ENCODE measurements around the gene TMEM185A.
A peak's percentile ranks its signal among the peaks of the same experiment; 100 is the strongest.
"Not testable (repeated sequence)": the region's sequence is repeated elsewhere in the genome, so short reads cannot be mapped to it uniquely, and the experiment has no call there.

TMEM185A gene

GRCh38 chrX:149631234-149632165, at the start of gene TMEM185A:
TSS of gene TMEM185A (minus strand) at chrX:149631792. CDS start at chrX:149631580, 212 bp downstream.
- Mint-ChIP-seq H3K27me3 (no peaks in the 10 kb centered on the region), H3K4me1 (ENCODE audit: low read depth) (peaks cover 38% of the 10 kb centered on the region), H3K36me3 (ENCODE audit: low read depth) (no peaks in the 10 kb centered on the region), H3K9me3 (no peaks in the 10 kb centered on the region), H3K27ac (peak within 1 kb of the TSS; percentile 78), H3K4me3 (peak within 1 kb of the TSS; percentile 90)

GRCh38 chrX:149681182-149681581, 49.6 kb upstream of the TMEM185A start:
- Mint-ChIP-seq H3K27ac (no peak overlapping the region), H3K4me3 (no peak overlapping the region), H3K4me1 (ENCODE audit: low read depth) (no peaks in the 10 kb centered on the region), H3K36me3 (ENCODE audit: low read depth) (no peaks in the 10 kb centered on the region), H3K27me3 (no peaks in the 10 kb centered on the region), H3K9me3 (no peaks in the 10 kb centered on the region)

- H3K27me3 Mint-ChIP-seq; H3K27ac Mint-ChIP-seq; H3K4me1 Mint-ChIP-seq (ENCODE audit: low read depth); H3K36me3 Mint-ChIP-seq (ENCODE audit: low read depth); H3K9me3 Mint-ChIP-seq; H3K4me3 Mint-ChIP-seq: not testable (repeated sequence)
These were observed 47.6 kb upstream of the TMEM185A start for GRCh38 chrX:149679164-149679678.

GRCh38 chrX:149675554-149675953, 44.0 kb upstream of the TMEM185A start:
- H3K9me3 Mint-ChIP-seq; H3K4me3 Mint-ChIP-seq; H3K27ac Mint-ChIP-seq; H3K4me1 Mint-ChIP-seq (ENCODE audit: low read depth); H3K36me3 Mint-ChIP-seq (ENCODE audit: low read depth); H3K27me3 Mint-ChIP-seq: not testable (repeated sequence)

- H3K36me3 Mint-ChIP-seq (ENCODE audit: low read depth); H3K27me3 Mint-ChIP-seq; H3K4me3 Mint-ChIP-seq; H3K4me1 Mint-ChIP-seq (ENCODE audit: low read depth); H3K9me3 Mint-ChIP-seq; H3K27ac Mint-ChIP-seq: not testable (repeated sequence)
These were observed 43.5 kb upstream of the TMEM185A start for GRCh38 chrX:149675088-149675487.

- not testable (repeated sequence) for H3K9me3 Mint-ChIP-seq; H3K27me3 Mint-ChIP-seq; H3K27ac Mint-ChIP-seq; H3K36me3 Mint-ChIP-seq (ENCODE audit: low read depth); H3K4me1 Mint-ChIP-seq (ENCODE audit: low read depth); H3K4me3 Mint-ChIP-seq
These were observed 29.0 kb upstream of the TMEM185A start for GRCh38 chrX:149660613-149661012.

GRCh38 chrX:149656260-149656884, 24.8 kb upstream of the TMEM185A start:
- H3K4me1 Mint-ChIP-seq (ENCODE audit: low read depth); H3K27ac Mint-ChIP-seq; H3K36me3 Mint-ChIP-seq (ENCODE audit: low read depth); H3K4me3 Mint-ChIP-seq; H3K9me3 Mint-ChIP-seq; H3K27me3 Mint-ChIP-seq: not testable (repeated sequence)

GRCh38 chrX:149652232-149652981, 20.8 kb upstream of the TMEM185A start:
- H3K9me3 Mint-ChIP-seq: no peaks in the 10 kb centered on the region
- no peaks in the 10 kb centered on the region for H3K4me1 Mint-ChIP-seq (ENCODE audit: low read depth)
- peaks cover 3% of the 10 kb centered on the region for H3K27me3 Mint-ChIP-seq
- no peaks in the 10 kb centered on the region for H3K36me3 Mint-ChIP-seq (ENCODE audit: low read depth)
- H3K27ac Mint-ChIP-seq: no peak overlapping the region
- H3K4me3 Mint-ChIP-seq: no peak overlapping the region

GRCh38 chrX:149650162-149650561, 18.6 kb upstream of the TMEM185A start:
- H3K27ac Mint-ChIP-seq: no peak overlapping the region
- H3K4me3 Mint-ChIP-seq: no peak overlapping the region
- H3K4me1 Mint-ChIP-seq (ENCODE audit: low read depth): no peaks in the 10 kb centered on the region
- peaks cover 8% of the 10 kb centered on the region for H3K27me3 Mint-ChIP-seq
- H3K36me3 Mint-ChIP-seq (ENCODE audit: low read depth): no peaks in the 10 kb centered on the region
- H3K9me3 Mint-ChIP-seq: no peaks in the 10 kb centered on the region

- H3K27ac Mint-ChIP-seq: no peak overlapping the region
- H3K36me3 Mint-ChIP-seq (ENCODE audit: low read depth): no peaks in the 10 kb centered on the region
- H3K9me3 Mint-ChIP-seq: no peaks in the 10 kb centered on the region
- H3K27me3 Mint-ChIP-seq: peaks cover 14% of the 10 kb centered on the region
- H3K4me1 Mint-ChIP-seq (ENCODE audit: low read depth): no peaks in the 10 kb centered on the region
- no peak overlapping the region for H3K4me3 Mint-ChIP-seq
These were observed 17.3 kb upstream of the TMEM185A start for GRCh38 chrX:149648932-149649331.

GRCh38 chrX:149647505-149647904, 15.9 kb upstream of the TMEM185A start:
- no peak overlapping the region for H3K4me3 Mint-ChIP-seq
- peaks cover 10% of the 10 kb centered on the region for H3K27me3 Mint-ChIP-seq
- no peaks in the 10 kb centered on the region for H3K4me1 Mint-ChIP-seq (ENCODE audit: low read depth)
- no peaks in the 10 kb centered on the region for H3K36me3 Mint-ChIP-seq (ENCODE audit: low read depth)
- no peaks in the 10 kb centered on the region for H3K9me3 Mint-ChIP-seq
- H3K27ac Mint-ChIP-seq: no peak overlapping the region

GRCh38 chrX:149643496-149643895, 11.9 kb upstream of the TMEM185A start:
- H3K4me1 Mint-ChIP-seq (ENCODE audit: low read depth): no peaks in the 10 kb centered on the region
- H3K27ac Mint-ChIP-seq: no peak overlapping the region
- no peaks in the 10 kb centered on the region for H3K36me3 Mint-ChIP-seq (ENCODE audit: low read depth)
- H3K27me3 Mint-ChIP-seq: peaks cover 10% of the 10 kb centered on the region
- H3K4me3 Mint-ChIP-seq: no peak overlapping the region
- H3K9me3 Mint-ChIP-seq: no peaks in the 10 kb centered on the region

GRCh38 chrX:149641835-149642234, 10.2 kb upstream of the TMEM185A start:
- no peaks in the 10 kb centered on the region for H3K9me3 Mint-ChIP-seq
- no peak overlapping the region for H3K27ac Mint-ChIP-seq
- H3K4me1 Mint-ChIP-seq (ENCODE audit: low read depth): no peaks in the 10 kb centered on the region
- H3K36me3 Mint-ChIP-seq (ENCODE audit: low read depth): no peaks in the 10 kb centered on the region
- H3K4me3 Mint-ChIP-seq: no peak overlapping the region
- peaks cover 13% of the 10 kb centered on the region for H3K27me3 Mint-ChIP-seq

- Mint-ChIP-seq H3K9me3 (no peaks in the 10 kb centered on the region), H3K27me3 (peaks cover 13% of the 10 kb centered on the region), H3K4me1 (ENCODE audit: low read depth) (no peaks in the 10 kb centered on the region), H3K4me3 (no peak overlapping the region), H3K27ac (no peak overlapping the region), H3K36me3 (ENCODE audit: low read depth) (no peaks in the 10 kb centered on the region)
These were observed 9.8 kb upstream of the TMEM185A start for GRCh38 chrX:149641432-149641831.

- H3K9me3 Mint-ChIP-seq: no peaks in the 10 kb centered on the region
- H3K27me3 Mint-ChIP-seq: peaks cover 3% of the 10 kb centered on the region
- H3K4me1 Mint-ChIP-seq (ENCODE audit: low read depth): no peaks in the 10 kb centered on the region
- H3K27ac Mint-ChIP-seq: no peak overlapping the region
- no peak overlapping the region for H3K4me3 Mint-ChIP-seq
- H3K36me3 Mint-ChIP-seq (ENCODE audit: low read depth): no peaks in the 10 kb centered on the region
These were observed 8.0 kb upstream of the TMEM185A start for GRCh38 chrX:149639568-149639967.

Data from stimulated activated naive CD8-positive, alpha-beta T cell treated with anti-CD3 and anti-CD28 coated beads, Interleukin-15, Interleukin-2, amounts not matched to agents 100 ng/mL and 50 ng/mL, for 24 hours (primary cell).